Skin of body (tissue), 3 donors: Measurements from ENCODE around the gene DPP3. TPM values are rescaled to one million over a fixed set of nuclear protein-coding genes. Genes with fewer than 3 reads are reported as not detected.

Experiments used
- DNase-seq: peaks from one replicate; lab custom pipeline; 2025; lab: John Stamatoyannopoulos, UW
- small RNA-seq: library from RNA; depleted of rRNA; stranded (forward); fragments of <200 nt; gene quantifications from one replicate; pipeline ENCODE3, GENCODE V24; 2014; ENCODE audit warnings: low replicate concordance
- total RNA-seq: library from RNA; depleted of rRNA; stranded (reverse); fragments of >200 nt; gene quantifications from one replicate; pipeline ENCODE4 v1.2.3, GENCODE V29; 2014

DPP3 gene
- total RNA-seq, 1 donor from 2014 or later: 16.0 TPM

DNA sequence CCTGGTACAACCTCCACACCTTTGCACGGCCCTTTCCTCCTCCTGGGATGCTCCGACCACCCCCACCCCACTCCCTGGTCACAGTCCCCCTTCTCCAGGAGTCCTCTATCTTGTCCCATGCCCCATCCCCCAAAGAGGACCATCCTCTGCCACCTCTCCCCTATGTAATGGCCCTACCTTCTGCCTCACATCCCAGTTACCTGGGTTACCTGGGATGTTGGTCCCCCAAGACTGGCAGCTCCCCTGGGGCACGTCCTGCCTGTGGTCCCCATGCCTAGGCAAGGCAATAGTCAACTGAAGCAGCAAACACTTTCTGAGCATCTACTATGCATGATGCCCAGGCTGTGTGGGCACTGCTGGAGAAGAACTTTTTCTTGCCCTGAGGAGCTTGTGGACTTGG lies 75.2 kb downstream of the DPP3 start:
- no peak for DNase-seq

DNA sequence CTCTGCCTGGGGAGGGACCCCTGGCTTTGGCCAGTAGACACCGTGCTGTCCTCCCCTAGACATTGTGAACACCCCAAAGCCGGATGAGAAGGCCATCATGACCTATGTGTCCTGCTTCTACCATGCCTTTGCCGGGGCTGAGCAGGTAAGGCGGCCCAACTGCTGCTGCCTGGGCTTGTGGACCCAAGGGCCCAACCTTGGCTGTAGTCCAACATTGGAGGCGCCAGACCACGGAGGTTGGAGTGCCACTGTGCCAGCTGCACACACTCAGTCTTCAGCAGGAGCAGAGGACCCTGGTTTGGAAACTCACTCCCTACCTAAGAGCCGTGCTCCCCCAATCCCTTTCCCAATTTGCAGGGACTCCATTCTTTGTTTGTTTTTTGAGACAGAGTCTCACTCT lies 75.9 kb downstream of the DPP3 start:
- DNase-seq: no peak

DNA sequence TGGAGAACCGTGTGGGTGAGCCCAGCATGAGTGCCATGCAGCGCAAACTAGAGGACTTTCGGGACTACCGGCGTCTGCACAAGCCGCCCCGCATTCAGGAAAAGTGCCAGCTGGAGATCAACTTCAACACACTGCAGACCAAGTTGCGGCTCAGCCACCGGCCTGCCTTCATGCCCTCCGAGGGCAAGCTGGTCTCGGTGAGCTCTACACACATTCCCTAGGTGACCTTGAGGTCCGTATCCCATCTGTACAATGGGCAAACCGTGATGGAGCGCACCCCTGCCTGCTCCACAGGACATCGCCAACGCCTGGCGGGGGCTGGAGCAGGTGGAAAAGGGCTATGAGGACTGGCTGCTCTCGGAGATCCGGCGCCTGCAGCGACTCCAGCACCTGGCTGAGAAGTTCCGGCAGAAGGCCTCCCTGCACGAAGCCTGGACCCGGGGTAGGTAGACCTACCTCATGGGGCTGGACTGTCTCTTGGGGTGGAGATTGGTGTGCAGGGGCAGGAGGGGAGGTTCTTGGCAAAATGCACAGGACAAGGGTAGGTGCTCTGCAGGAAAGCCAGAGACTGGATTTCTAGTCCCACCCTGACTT lies 77.6 kb downstream of the DPP3 start:
- DNase-seq: no peak

Small RNAs within 50 kb of the gene (small RNA-seq; reads per million reads assigned to genes)
- gene RF00416: not detected

Other genes with a start within 250 kb of the DPP3 start
- gene KLC2, start 222.7 kb upstream of the DPP3 start, total RNA-seq: 9.8 TPM
- 33.6 TPM for gene RAB1B, start 211.8 kb upstream of the DPP3 start, total RNA-seq
- gene CNIH2, start 202.3 kb upstream of the DPP3 start, total RNA-seq: 0.59 TPM
- 49.7 TPM for gene YIF1A, start 191.3 kb upstream of the DPP3 start, total RNA-seq
- gene TMEM151A, start 188.5 kb upstream of the DPP3 start, total RNA-seq: not detected
- 31.2 TPM for gene CD248, start 163.4 kb upstream of the DPP3 start, total RNA-seq
- gene RIN1, start 144.0 kb upstream of the DPP3 start, total RNA-seq: 3.6 TPM
- gene BRMS1, start 135.3 kb upstream of the DPP3 start, total RNA-seq: 14.6 TPM
- gene B4GAT1, start 132.8 kb upstream of the DPP3 start, total RNA-seq: 16.0 TPM
- gene SLC29A2, start 108.7 kb upstream of the DPP3 start, total RNA-seq: 0.89 TPM
- gene NPAS4, start 59.4 kb upstream of the DPP3 start, total RNA-seq: 2.7 TPM
- gene MRPL11, start 41.6 kb upstream of the DPP3 start, total RNA-seq: 18.8 TPM
- gene PELI3, start 13.5 kb upstream of the DPP3 start, total RNA-seq: 5.0 TPM
- gene BBS1, start 30.2 kb downstream of the DPP3 start, total RNA-seq: 25.0 TPM
- 4.3 TPM for gene ZDHHC24, start 65.6 kb downstream of the DPP3 start, total RNA-seq
- 13.5 TPM for gene ACTN3, start 66.5 kb downstream of the DPP3 start, total RNA-seq
- gene CTSF, start 88.2 kb downstream of the DPP3 start, total RNA-seq: 20.0 TPM
- gene CCDC87, start 112.6 kb downstream of the DPP3 start, total RNA-seq: 0.10 TPM
- gene CCS, start 112.8 kb downstream of the DPP3 start, total RNA-seq: 21.0 TPM
- gene RBM14, start 136.2 kb downstream of the DPP3 start, total RNA-seq: 33.3 TPM
- 82.4 TPM for gene RBM4, start 158.3 kb downstream of the DPP3 start, total RNA-seq
- gene RBM4B, start 197.5 kb downstream of the DPP3 start, total RNA-seq: 21.5 TPM
- 73.2 TPM for gene SPTBN2, start 248.8 kb downstream of the DPP3 start, total RNA-seq